ENCODE results near the gene LTO1. TPM values are rescaled to one million over a fixed set of nuclear protein-coding genes. Genes with fewer than 3 reads are reported as not detected.

The LTO1 gene
- total and polyA plus RNA-seq, 2 of the 13 experiments (the other 11 are each of a cell fraction or from before 2014, with no cell fraction given) = 11.8 to 15.0 TPM

DNA sequence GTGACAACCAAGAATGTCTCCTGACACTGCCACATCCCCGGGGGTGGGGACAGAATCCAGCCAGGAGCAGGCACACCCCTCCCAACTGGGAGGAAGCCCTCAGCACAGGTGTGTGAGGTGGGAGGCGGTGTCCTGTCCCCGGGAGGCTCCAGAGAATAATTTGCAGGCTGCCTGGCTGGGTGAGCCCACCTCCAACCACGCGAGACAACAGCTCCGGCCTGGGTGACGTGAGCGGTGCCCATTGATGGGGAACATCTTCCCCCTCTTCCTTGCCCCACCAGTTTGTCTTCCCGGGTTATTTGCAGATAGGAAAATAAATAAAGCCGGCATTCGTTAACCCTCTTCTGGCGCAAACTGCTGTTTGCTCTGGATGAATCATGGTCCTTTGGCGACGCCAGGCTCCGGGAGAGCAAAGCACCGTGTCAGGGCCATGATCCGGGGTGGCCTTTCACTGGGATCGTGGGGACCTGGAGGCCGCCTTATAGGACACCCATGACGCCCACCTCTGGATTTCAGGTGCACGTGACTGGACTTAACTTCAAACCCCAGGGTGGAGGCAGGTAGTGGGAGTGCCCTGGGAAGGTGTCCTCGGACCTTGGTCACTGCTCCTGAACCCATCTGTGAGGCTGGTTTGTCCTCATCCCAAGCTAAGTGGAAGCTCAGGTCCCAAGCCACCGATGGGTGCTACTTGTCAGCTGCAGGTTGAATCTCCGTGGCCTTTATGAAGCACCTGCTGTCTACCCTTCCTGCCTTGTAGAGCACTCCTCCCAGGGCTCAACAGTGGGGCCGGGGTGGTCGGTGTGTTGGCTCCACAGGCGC lies 20.3 kb downstream of the LTO1 start (continued):
- TF ChIP-seq, protein P1, sequence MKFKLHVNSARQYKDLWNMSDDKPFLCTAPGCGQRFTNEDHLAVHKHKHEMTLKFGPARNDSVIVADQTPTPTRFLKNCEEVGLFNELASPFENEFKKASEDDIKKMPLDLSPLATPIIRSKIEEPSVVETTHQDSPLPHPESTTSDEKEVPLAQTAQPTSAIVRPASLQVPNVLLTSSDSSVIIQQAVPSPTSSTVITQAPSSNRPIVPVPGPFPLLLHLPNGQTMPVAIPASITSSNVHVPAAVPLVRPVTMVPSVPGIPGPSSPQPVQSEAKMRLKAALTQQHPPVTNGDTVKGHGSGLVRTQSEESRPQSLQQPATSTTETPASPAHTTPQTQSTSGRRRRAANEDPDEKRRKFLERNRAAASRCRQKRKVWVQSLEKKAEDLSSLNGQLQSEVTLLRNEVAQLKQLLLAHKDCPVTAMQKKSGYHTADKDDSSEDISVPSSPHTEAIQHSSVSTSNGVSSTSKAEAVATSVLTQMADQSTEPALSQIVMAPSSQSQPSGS (CRISPR knock-in tag; IDR thresholded peaks at IDR 0.05) = peak; percentile 82
- TF ChIP-seq ZNF747 (CRISPR knock-in tag; IDR thresholded peaks at IDR 0.05; ENCODE audit: borderline replicate concordance) (peak; percentile 78; the same call in 1 of the 2 replicates), ZNF543 (CRISPR knock-in tag; IDR thresholded peaks at IDR 0.05) (peak; percentile 88), ZNF451 (CRISPR knock-in tag; IDR thresholded peaks at IDR 0.05) (peak; percentile 49; the same call in 1 of the 2 replicates), ZBTB7B (CRISPR knock-in tag; IDR thresholded peaks at IDR 0.05) (peak; percentile 83), MAFK (conservative IDR thresholded peaks at IDR 0.05 in 1 of 2, IDR thresholded peaks at IDR 0.05 in 1 of 2; ENCODE audit: low read length in 2 of 2) (no peak), ZNF83 (CRISPR knock-in tag; IDR thresholded peaks at IDR 0.05; ENCODE audit: borderline replicate concordance) (no peak), BRD4 (CRISPR knock-in tag; IDR thresholded peaks at IDR 0.05) (0 out of 2 replicates have a peak, but pooled peaks have one; percentile 30), TBX3 (IDR thresholded peaks at IDR 0.05; ENCODE audit: borderline replicate concordance) (peak; percentile 46; the same call in 1 of the 2 replicates), MXI1 (IDR thresholded peaks at IDR 0.05; ENCODE audit: borderline replicate concordance, low read depth, low read length) (0 out of 3 replicates have a peak, but pooled peaks have one; percentile 13), ZNF891 (CRISPR knock-in tag; IDR thresholded peaks at IDR 0.05) (no peak), SIN3B (IDR thresholded peaks at IDR 0.05; ENCODE audit: low read length) (no peak), TOE1 (CRISPR knock-in tag; IDR thresholded peaks at IDR 0.05) (0 out of 2 replicates have a peak, but pooled peaks have one; percentile 29), GABPB1 (CRISPR knock-in tag; IDR thresholded peaks at IDR 0.05) (0 out of 2 replicates have a peak, but pooled peaks have one; percentile 20), ZNF607 (CRISPR knock-in tag; IDR thresholded peaks at IDR 0.05; ENCODE audit: borderline replicate concordance) (peak; percentile 43; the same call in 1 of the 2 replicates), TEAD3 (CRISPR knock-in tag; optimal IDR thresholded peaks at IDR 0.05; ENCODE audit: borderline replicate concordance) (peak; percentile 70)
- TF ChIP-seq, protein P2, sequence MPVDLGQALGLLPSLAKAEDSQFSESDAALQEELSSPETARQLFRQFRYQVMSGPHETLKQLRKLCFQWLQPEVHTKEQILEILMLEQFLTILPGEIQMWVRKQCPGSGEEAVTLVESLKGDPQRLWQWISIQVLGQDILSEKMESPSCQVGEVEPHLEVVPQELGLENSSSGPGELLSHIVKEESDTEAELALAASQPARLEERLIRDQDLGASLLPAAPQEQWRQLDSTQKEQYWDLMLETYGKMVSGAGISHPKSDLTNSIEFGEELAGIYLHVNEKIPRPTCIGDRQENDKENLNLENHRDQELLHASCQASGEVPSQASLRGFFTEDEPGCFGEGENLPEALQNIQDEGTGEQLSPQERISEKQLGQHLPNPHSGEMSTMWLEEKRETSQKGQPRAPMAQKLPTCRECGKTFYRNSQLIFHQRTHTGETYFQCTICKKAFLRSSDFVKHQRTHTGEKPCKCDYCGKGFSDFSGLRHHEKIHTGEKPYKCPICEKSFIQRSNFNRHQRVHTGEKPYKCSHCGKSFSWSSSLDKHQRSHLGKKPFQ (CRISPR knock-in tag; IDR thresholded peaks at IDR 0.05; ENCODE audit: insufficient replicate concordance) = no peak
- TF ChIP-seq, protein P3, sequence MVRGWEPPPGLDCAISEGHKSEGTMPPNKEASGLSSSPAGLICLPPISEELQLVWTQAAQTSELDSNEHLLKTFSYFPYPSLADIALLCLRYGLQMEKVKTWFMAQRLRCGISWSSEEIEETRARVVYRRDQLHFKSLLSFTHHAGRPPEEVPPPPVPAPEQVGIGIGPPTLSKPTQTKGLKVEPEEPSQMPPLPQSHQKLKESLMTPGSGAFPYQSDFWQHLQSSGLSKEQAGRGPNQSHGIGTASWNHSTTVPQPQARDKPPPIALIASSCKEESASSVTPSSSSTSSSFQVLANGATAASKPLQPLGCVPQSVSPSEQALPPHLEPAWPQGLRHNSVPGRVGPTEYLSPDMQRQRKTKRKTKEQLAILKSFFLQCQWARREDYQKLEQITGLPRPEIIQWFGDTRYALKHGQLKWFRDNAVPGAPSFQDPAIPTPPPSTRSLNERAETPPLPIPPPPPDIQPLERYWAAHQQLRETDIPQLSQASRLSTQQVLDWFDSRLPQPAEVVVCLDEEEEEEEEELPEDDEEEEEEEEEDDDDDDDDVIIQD (CRISPR knock-in tag; IDR thresholded peaks at IDR 0.05; ENCODE audit: low read depth) = peak; percentile 27; the same call in 1 of the 2 replicates
- TF ChIP-seq, protein P4, sequence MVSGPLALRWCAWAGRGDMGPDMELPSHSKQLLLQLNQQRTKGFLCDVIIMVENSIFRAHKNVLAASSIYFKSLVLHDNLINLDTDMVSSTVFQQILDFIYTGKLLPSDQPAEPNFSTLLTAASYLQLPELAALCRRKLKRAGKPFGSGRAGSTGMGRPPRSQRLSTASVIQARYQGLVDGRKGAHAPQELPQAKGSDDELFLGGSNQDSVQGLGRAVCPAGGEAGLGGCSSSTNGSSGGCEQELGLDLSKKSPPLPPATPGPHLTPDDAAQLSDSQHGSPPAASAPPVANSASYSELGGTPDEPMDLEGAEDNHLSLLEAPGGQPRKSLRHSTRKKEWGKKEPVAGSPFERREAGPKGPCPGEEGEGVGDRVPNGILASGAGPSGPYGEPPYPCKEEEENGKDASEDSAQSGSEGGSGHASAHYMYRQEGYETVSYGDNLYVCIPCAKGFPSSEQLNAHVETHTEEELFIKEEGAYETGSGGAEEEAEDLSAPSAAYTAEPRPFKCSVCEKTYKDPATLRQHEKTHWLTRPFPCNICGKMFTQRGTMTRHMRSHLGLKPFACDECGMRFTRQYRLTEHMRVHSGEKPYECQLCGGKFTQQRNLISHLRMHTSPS (CRISPR knock-in tag; IDR thresholded peaks at IDR 0.05; ENCODE audit: low read depth) = peak; percentile 60; the same call in 1 of the 2 replicates
- TF ChIP-seq, protein P5, sequence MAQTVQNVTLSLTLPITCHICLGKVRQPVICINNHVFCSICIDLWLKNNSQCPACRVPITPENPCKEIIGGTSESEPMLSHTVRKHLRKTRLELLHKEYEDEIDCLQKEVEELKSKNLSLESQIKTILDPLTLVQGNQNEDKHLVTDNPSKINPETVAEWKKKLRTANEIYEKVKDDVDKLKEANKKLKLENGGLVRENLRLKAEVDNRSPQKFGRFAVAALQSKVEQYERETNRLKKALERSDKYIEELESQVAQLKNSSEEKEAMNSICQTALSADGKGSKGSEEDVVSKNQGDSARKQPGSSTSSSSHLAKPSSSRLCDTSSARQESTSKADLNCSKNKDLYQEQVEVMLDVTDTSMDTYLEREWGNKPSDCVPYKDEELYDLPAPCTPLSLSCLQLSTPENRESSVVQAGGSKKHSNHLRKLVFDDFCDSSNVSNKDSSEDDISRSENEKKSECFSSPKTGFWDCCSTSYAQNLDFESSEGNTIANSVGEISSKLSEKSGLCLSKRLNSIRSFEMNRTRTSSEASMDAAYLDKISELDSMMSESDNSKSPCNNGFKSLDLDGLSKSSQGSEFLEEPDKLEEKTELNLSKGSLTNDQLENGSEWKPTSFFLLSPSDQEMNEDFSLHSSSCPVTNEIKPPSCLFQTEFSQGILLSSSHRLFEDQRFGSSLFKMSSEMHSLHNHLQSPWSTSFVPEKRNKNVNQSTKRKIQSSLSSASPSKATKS (CRISPR knock-in tag; IDR thresholded peaks at IDR 0.05) = peak; percentile 75; the same call in 1 of the 2 replicates

Measured in HepG2 (cell line).